Ishikawa (cell line): Measurements from ENCODE around the gene CMTR2.

Experiments
- CEBPB ChIP-seq: IDR thresholded peaks from 2 replicates; pipeline ENCODE4 v1.6.1; 2012
- CREB1 ChIP-seq: IDR thresholded peaks from 2 replicates; pipeline ENCODE4 v1.6.1; 2012; ENCODE audit warnings: low read depth
- EGR1 ChIP-seq: IDR thresholded peaks from 2 replicates; pipeline ENCODE4 v1.6.1; 2012
- EP300 ChIP-seq: IDR thresholded peaks from 2 replicates; pipeline ENCODE4 v1.6.1; 2012; ENCODE audit warnings: borderline replicate concordance
- FOXM1 ChIP-seq: IDR thresholded peaks from 2 replicates; pipeline ENCODE4 v1.6.1; 2012; ENCODE audit warnings: low read depth, borderline replicate concordance
- NFIC ChIP-seq: IDR thresholded peaks from 2 replicates; pipeline ENCODE4 v1.6.1; 2012
- RAD21 ChIP-seq: IDR thresholded peaks from 2 replicates; pipeline ENCODE4 v1.6.1; 2012; ENCODE audit warnings: low read depth
- REST ChIP-seq: IDR thresholded peaks from 2 replicates; pipeline ENCODE4 v1.6.1; 2012; ENCODE audit warnings: low read depth, mild to moderate bottlenecking
- TAF1 ChIP-seq: IDR thresholded peaks from 2 replicates; pipeline ENCODE4 v1.6.1; 2012; ENCODE audit warnings: low read depth, mild to moderate bottlenecking
- TCF12 ChIP-seq: IDR thresholded peaks from 2 replicates; pipeline ENCODE4 v1.6.1; 2012; ENCODE audit warnings: low read depth
- TEAD4 ChIP-seq: IDR thresholded peaks from 2 replicates; pipeline ENCODE4 v1.6.1; 2012
- YY1 ChIP-seq: IDR thresholded peaks from 2 replicates; pipeline ENCODE4 v1.6.1; 2012; ENCODE audit warnings: low read depth
- ZBTB7A ChIP-seq: IDR thresholded peaks from 2 replicates; pipeline ENCODE4 v1.6.1; 2012; ENCODE audit warnings: low read depth
- TF ChIP-seq, protein P1 (sequence below): IDR thresholded peaks from 2 replicates; pipeline ENCODE4 v1.6.1; 2012
- TF ChIP-seq, protein P2 (sequence below): IDR thresholded peaks from 2 replicates; pipeline ENCODE4 v1.6.1; 2012

Gene CMTR2

DNA sequence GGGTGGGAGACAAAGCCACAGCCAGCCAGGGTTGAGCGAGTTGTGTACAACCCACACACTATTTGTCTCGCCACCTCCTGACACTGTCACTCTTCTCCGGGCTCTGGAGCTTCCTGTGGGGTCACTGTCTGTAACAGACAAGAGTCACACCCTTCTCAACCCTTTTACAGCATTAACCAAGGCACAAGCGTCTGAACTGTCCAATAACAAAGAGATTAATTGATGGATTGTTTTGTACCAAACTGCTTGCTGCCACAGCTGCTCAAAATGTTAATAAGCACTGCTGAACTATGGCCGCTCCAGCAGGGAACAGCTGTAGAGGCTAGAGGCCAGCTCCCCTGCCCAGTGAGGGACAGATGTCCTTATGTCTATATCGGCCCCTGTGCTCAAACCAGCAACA is 33.5 kb downstream of the CMTR2 start:
- TF ChIP-seq, protein P1, sequence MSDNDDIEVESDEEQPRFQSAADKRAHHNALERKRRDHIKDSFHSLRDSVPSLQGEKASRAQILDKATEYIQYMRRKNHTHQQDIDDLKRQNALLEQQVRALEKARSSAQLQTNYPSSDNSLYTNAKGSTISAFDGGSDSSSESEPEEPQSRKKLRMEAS = no peak
- no peak for TF ChIP-seq REST
- no peak for TF ChIP-seq CEBPB
- TF ChIP-seq, protein P2, sequence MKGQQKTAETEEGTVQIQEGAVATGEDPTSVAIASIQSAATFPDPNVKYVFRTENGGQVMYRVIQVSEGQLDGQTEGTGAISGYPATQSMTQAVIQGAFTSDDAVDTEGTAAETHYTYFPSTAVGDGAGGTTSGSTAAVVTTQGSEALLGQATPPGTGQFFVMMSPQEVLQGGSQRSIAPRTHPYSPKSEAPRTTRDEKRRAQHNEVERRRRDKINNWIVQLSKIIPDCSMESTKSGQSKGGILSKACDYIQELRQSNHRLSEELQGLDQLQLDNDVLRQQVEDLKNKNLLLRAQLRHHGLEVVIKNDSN = no peak
- no peak for TF ChIP-seq YY1
- TF ChIP-seq EP300 = no peak
- no peak for TF ChIP-seq EGR1
- no peak for TF ChIP-seq ZBTB7A
- no peak for TF ChIP-seq RAD21
- TF ChIP-seq CREB1 = no peak
- no peak for TF ChIP-seq TAF1
- TF ChIP-seq TCF12 = no peak
- TF ChIP-seq TEAD4 = no peak
- no peak for TF ChIP-seq FOXM1

DNA sequence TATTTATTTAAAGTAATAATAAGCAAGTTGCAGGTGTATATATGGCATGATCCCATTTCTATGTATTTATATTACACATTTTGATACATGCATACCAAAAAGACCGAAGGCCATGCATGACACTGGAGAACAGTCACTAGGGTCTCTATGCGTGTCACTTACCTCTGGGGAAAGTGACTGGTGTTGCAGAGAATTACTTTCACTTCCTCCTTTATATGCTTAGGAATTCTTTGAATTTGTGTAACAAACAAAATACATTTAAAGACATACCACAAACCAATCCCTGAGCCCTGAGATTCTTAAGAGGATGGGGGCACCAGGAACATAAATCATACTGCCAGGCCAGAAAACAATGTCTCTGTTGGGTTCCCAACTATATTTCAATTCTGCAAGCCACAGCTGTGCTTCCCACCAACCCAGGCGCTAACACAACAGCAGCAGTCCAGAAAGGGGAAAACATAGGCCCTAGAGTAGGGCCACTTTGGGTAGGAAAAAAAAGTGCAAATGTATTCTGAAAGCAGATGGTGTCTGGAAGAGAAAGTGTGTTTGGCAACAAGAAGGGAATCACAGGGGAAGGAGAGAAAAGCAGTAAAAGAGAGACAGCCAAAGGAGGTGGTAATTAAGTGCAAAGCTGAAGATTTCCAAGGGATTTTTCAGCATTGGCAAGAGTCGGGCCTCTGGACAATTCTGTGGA is 34.2 kb downstream of the CMTR2 start:
- no peak for TF ChIP-seq CREB1
- no peak for TF ChIP-seq TAF1
- TF ChIP-seq ZBTB7A = no peak
- no peak for TF ChIP-seq EP300
- no peak for TF ChIP-seq TEAD4
- no peak for TF ChIP-seq NFIC
- TF ChIP-seq REST = no peak
- TF ChIP-seq, protein P1 = no peak
- TF ChIP-seq EGR1 = no peak
- no peak for TF ChIP-seq FOXM1
- no peak for TF ChIP-seq CEBPB
- TF ChIP-seq, protein P2 = no peak
- no peak for TF ChIP-seq RAD21
- no peak for TF ChIP-seq YY1
- no peak for TF ChIP-seq TCF12

- no peak for TF ChIP-seq REST
- no peak for TF ChIP-seq TEAD4
- TF ChIP-seq, protein P1 = no peak
- TF ChIP-seq, protein P2 = no peak
- no peak for TF ChIP-seq FOXM1
- no peak for TF ChIP-seq CEBPB
- no peak for TF ChIP-seq EGR1
- no peak for TF ChIP-seq EP300
- no peak for TF ChIP-seq YY1
- no peak for TF ChIP-seq ZBTB7A
- no peak for TF ChIP-seq RAD21
- TF ChIP-seq CREB1 = no peak
- TF ChIP-seq TCF12 = no peak
- TF ChIP-seq TAF1 = no peak
- no peak for TF ChIP-seq NFIC
Measured at GRCh38 chr16:71250461-71251235, 38.6 kb downstream of the CMTR2 start.
